GM12878 (cell line): ENCODE results near the gene C1QTNF1. TPM values are rescaled to one million over a fixed set of nuclear protein-coding genes. Genes with fewer than 3 reads are reported as not detected.

Experiments used
- ATAC-seq: fragments of 200-7000 bp; cut with Tn5 transposase; 3 replicates; pipeline ENCODE4 v1.9.1; 2020; ENCODE audit warnings: mild to moderate bottlenecking, moderate library complexity
- BruUV-seq: library from RNA; stranded (reverse); fragments of 400-500 nt; replicated peaks from 2 replicates; lab custom pipeline; 2021; lab: Mats Ljungman, UMichigan
- CTCF ChIA-PET: fragments of 300-600 bp; sonication (Branson Sonifier 250); formaldehyde crosslinking; extraction: SDS; loops from one replicate; lab custom pipeline; 2021; ENCODE audit warnings: inconsistent platforms; lab: Yijun Ruan, JAX
- POLR2A ChIA-PET: fragments of 350-600 bp; formaldehyde crosslinking; extraction: SDS; loops from one replicate; lab custom pipeline; 2021; ENCODE audit warnings: inconsistent platforms; lab: Charles Lee
- RAD21 ChIA-PET: fragments of 300-600 bp; sonication (Branson Sonifier 250); formaldehyde crosslinking; loops from one replicate; lab custom pipeline; 2023; ENCODE audit warnings: antibody characterized with exemption; ENCODE audit not compliant: unreplicated experiment; lab: Charles Lee
- SMC1A ChIA-PET: fragments of 300-600 bp; sonication (Branson Sonifier 250); formaldehyde crosslinking; loops from one replicate; lab custom pipeline; 2023; ENCODE audit not compliant: unreplicated experiment, uncharacterized antibody; lab: Charles Lee
- DNase-seq: peaks from one replicate; pipeline ENCODE4 v3.0.0-alpha.2; 2011; ENCODE audit warnings: low read depth, low spot score
- FAIRE-seq: peaks from 3 replicates; lab custom pipeline; 2011; peaks lifted over from hg19 to GRCh38; lab: Jason Lieb, UNC
- H2AFZ ChIP-seq: 2 replicates; pipeline ENCODE4 v1.6.0; 2011; ENCODE audit warnings: low read depth, low read length, control low read depth; ENCODE audit not compliant: control insufficient read depth
- H3K27ac ChIP-seq: 2 replicates; pipeline ENCODE4 v1.5.1; 2011; ENCODE audit warnings: control low read depth; ENCODE audit not compliant: control insufficient read depth, insufficient read depth
- H3K27me3 ChIP-seq, 2 experiments: replicated peaks in 1 of 2; 2 replicates each; pipeline versions ENCODE4 v1.6.0 to v1.6.1; 2011; ENCODE audit warnings: low read length in 1 of 2; ENCODE audit not compliant: control insufficient read depth in 2 of 2, insufficient read depth in 2 of 2
- H3K36me3 ChIP-seq, 2 experiments: 2 replicates each; pipeline ENCODE4 v1.5.1; 2011; ENCODE audit warnings: low read length in 1 of 2; ENCODE audit not compliant: control insufficient read depth in 2 of 2, insufficient read depth in 2 of 2
- H3K4me1 ChIP-seq: 2 replicates; pipeline ENCODE4 v1.6.1; 2011; ENCODE audit warnings: mild to moderate bottlenecking, low read length, moderate library complexity, mixed read lengths; ENCODE audit not compliant: control insufficient read depth, insufficient read depth
- H3K4me2 ChIP-seq: 2 replicates; pipeline ENCODE4 v1.6.0; 2011; ENCODE audit warnings: control low read depth; ENCODE audit not compliant: control insufficient read depth, insufficient read depth
- H3K4me3 ChIP-seq: fragments of 200-600 bp; sonication (generic); 2 replicates; pipeline ENCODE4 v1.5.1; 2016
- H3K79me2 ChIP-seq: 2 replicates; pipeline ENCODE4 v1.6.0; 2011; ENCODE audit warnings: low read length; ENCODE audit not compliant: control insufficient read depth, insufficient read depth
- H3K9ac ChIP-seq: 2 replicates; pipeline ENCODE4 v1.8.0; 2011; ENCODE audit warnings: low read length, control low read depth, mixed read lengths; ENCODE audit not compliant: control insufficient read depth, insufficient read depth
- H3K9me3 ChIP-seq: replicated peaks from 3 replicates; pipeline ENCODE4 v1.5.1; 2011; ENCODE audit warnings: mild to moderate bottlenecking, low read length; ENCODE audit not compliant: control insufficient read depth, insufficient read depth
- H4K20me1 ChIP-seq: 2 replicates; pipeline ENCODE4 v1.6.0; 2011; ENCODE audit not compliant: control insufficient read depth, insufficient read depth
- EP300 ChIP-seq, 2 experiments: fragments of 150-350 bp in 1 of 2; IDR thresholded peaks; 2 replicates each; pipeline ENCODE4 v1.6.1; 2011 to 2012; ENCODE audit warnings: low read depth in 2 of 2, low read length in 2 of 2, borderline replicate concordance in 1 of 2, improper control_type of control experiment in 1 of 2, inconsistent platforms in 1 of 2; ENCODE audit not compliant: control insufficient read depth in 1 of 2
- GATAD2B ChIP-seq: fragments of 450-650 bp; conservative IDR thresholded peaks from 2 replicates; pipeline ENCODE4 v1.6.1; 2017; ENCODE audit warnings: low read depth, mild to moderate bottlenecking, moderate library complexity
- RCOR1 ChIP-seq: conservative IDR thresholded peaks from 2 replicates; pipeline ENCODE4 v1.6.1; 2012; ENCODE audit warnings: low read depth, low read length, improper control_type of control experiment
- ZNF622 ChIP-seq: fragments of 450-650 bp; IDR thresholded peaks from 2 replicates; pipeline ENCODE4 v1.6.1; 2017; ENCODE audit warnings: mild to moderate bottlenecking, inconsistent platforms
- WGBS: methylation state at CpG from one replicate; pipeline ENCODE4 v1.1.6; 2016; ENCODE audit warnings: low lambda C conversion rate; ENCODE audit not compliant: insufficient replicate concordance, insufficient coverage; ENCODE audit errors: missing lambda C conversion rate; 5-methylcytosine and 5-hydroxymethylcytosine counted together
- in situ Hi-C: fragments of 300-500 bp; cut with MboI; formaldehyde crosslinking; loops from 9 replicates; pipeline ENCODE4 v1.14.3; 2018; ENCODE audit warnings: mixed read lengths
- intact Hi-C: fragments of 100-400 bp; cut with micrococcal nuclease; formaldehyde crosslinking; loops from one replicate; pipeline ENCODE4 v1.14.2; 2022; ENCODE audit not compliant: unreplicated experiment
- polyA plus RNA-seq, 11 experiments: library from polyadenylated mRNA; depleted of rRNA in 4 of 11; unstranded in 6 of 11; stranded (reverse) in 5 of 11; fragments of >200 nt; fragmentation: Nextera tagmentation in 4 of 11; fragmentation: Illumina TruSeq in 1 of 11; extraction: Ambion mirVana in 4 of 11; extraction: Trizol in 1 of 11; gene quantifications; 1 replicate in 1 of 11; 2 replicates in 10 of 11; pipeline versions ENCODE4 v1.2.1 to v1.2.3, GENCODE V29; 2011 to 2016; ENCODE audit warnings: inconsistent platforms in 2 of 11, missing spikeins in 2 of 11, low read depth in 1 of 11
- total RNA-seq, 4 experiments: library from RNA; depleted of rRNA in 3 of 4; stranded (reverse); fragments of >200 nt in 3 of 4; fragmentation: Illumina TruSeq in 1 of 4; extraction: Trizol in 1 of 4; gene quantifications; 2 replicates each; pipeline versions ENCODE4 v1.2.1 to v1.2.3, GENCODE V29; 2013 to 2021
- TF ChIP-seq, protein P1 (sequence below): IDR thresholded peaks from 2 replicates; pipeline ENCODE4 v1.6.1; 2011; ENCODE audit warnings: borderline replicate concordance, low read depth, mild to moderate bottlenecking, moderate library complexity, mixed read lengths, low read length; ENCODE audit not compliant: insufficient read depth; ENCODE audit errors: extremely low read length
- TF ChIP-seq, protein P2 (sequence below): IDR thresholded peaks from 2 replicates; pipeline ENCODE4 v1.6.1; 2011; ENCODE audit warnings: low read depth, low read length, improper control_type of control experiment, borderline replicate concordance

C1QTNF1 gene
- total and polyA plus RNA-seq, 10 of the 15 experiments (the other 5 are each of a cell fraction or from before 2014, with no cell fraction given): 0.05 to 1.1 (median 0.15) TPM; not detected in 4

DNA sequence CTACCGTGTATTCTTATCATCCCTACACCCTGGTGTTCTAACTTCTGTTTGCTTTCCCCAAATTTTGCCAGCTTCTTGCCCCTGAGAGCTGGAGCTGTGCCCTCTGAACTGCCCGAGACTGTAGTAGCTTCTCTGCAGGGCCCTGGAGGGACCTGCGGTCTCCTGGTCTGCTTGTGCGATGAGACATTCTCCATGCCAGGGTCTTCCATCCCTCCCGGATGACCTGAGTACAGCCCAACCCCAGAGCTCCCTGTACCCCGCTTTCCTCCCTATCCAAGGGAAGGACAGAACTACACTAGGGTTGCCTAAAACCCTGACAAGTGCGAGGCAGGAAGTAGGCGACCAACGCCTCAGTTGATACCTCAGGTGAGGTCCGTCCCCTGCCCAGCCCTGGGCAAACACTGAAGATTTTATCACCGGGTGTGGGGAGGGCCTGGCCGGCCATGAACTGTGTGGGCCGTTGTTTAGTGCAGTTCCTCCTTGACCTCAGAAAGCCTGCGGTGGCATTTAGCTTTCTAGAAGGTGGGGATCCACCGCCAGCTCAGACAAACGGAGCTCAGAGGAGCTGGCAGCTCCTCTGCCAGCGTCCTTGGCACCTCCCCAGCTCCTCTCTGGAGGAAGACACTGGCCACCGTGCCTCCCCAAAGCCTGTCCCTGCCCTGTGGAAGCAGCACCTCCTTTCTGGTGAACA is 28.1 kb upstream of the C1QTNF1 start:
- H4K20me1 ChIP-seq: peaks cover 5% of the 10 kb centered on the region; the same call in 1 of the 2 replicates
- no peak overlapping the region for H2AFZ ChIP-seq
- no peak overlapping the region for H3K4me3 ChIP-seq
- H3K4me1 ChIP-seq: no peaks in the 10 kb centered on the region
- no peak overlapping the region for H3K9ac ChIP-seq
- no peak overlapping the region for H3K4me2 ChIP-seq
- no peaks in the 10 kb centered on the region; the same call in 2 of the 3 replicates for H3K9me3 ChIP-seq
- peaks cover 13 to 26% of the 10 kb centered on the region in 2 experiments for H3K36me3 ChIP-seq
- ChIA-PET POLR2A (no interaction called here), RAD21 (no interaction called here), SMC1A (no interaction called here), CTCF (interaction anchor here (0.9 kb wide), 1 partner anchor 12 kb away, joined by 3 read pairs; no protein-coding TSS in a partner anchor)
- no TSS peak for BruUV-seq
- 93% methylated on average over 18 of the region's 18 CpGs for WGBS
- TF ChIP-seq, protein P1, sequence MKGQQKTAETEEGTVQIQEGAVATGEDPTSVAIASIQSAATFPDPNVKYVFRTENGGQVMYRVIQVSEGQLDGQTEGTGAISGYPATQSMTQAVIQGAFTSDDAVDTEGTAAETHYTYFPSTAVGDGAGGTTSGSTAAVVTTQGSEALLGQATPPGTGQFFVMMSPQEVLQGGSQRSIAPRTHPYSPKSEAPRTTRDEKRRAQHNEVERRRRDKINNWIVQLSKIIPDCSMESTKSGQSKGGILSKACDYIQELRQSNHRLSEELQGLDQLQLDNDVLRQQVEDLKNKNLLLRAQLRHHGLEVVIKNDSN: no peak
- TF ChIP-seq GATAD2B (no peak), EP300 (IDR thresholded peaks at IDR 0.05; ENCODE audit: borderline replicate concordance in 1 of 2, control insufficient read depth in 1 of 2, low read depth in 2 of 2, low read length in 2 of 2) (no peak), RCOR1 (no peak), ZNF622 (no peak)
- TF ChIP-seq, protein P2, sequence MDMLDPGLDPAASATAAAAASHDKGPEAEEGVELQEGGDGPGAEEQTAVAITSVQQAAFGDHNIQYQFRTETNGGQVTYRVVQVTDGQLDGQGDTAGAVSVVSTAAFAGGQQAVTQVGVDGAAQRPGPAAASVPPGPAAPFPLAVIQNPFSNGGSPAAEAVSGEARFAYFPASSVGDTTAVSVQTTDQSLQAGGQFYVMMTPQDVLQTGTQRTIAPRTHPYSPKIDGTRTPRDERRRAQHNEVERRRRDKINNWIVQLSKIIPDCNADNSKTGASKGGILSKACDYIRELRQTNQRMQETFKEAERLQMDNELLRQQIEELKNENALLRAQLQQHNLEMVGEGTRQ: no peak
- in situ Hi-C loops (no loop called here), intact Hi-C loops (no loop called here)
- H3K27me3 ChIP-seq: no peaks in the 10 kb centered on the region
- DNase-seq: no peak
- no peak for ATAC-seq
- H3K27ac ChIP-seq: no peak overlapping the region
- no peak for FAIRE-seq
- no peaks in the 10 kb centered on the region; the same call in 1 of the 2 replicates for H3K79me2 ChIP-seq
